DMS 273 (cell line): ENCODE results near the gene PMPCA.
"Not testable (repeated sequence)": the region's sequence is repeated elsewhere in the genome, so short reads cannot be mapped to it uniquely, and the experiment has no call there.

Source experiments
- DNase-seq: peaks from one replicate; lab custom pipeline; 2025; ENCODE audit not compliant: unreplicated experiment; lab: John Stamatoyannopoulos, UW

Gene PMPCA

DNA sequence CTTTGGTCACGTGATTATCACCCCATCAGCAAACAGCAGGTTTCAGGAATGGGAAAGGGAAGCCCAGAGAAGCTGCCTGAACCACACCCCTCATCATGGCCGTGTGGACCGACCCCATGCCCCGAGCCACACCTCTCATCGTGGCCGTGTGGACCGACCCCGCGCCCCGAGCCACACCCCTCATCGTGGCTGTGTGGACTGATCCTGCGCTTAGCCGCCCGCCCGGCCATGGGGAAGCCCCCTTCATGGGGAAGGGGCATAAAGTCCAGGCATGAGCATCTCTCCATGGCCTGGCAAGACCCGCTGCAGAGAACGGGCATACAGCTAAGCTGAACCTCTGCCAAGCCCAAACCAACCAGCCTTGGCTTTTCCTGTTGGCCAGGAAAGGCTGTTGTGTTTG, 16.9 kb upstream of the PMPCA start:
- DNase-seq = no peak

DNA sequence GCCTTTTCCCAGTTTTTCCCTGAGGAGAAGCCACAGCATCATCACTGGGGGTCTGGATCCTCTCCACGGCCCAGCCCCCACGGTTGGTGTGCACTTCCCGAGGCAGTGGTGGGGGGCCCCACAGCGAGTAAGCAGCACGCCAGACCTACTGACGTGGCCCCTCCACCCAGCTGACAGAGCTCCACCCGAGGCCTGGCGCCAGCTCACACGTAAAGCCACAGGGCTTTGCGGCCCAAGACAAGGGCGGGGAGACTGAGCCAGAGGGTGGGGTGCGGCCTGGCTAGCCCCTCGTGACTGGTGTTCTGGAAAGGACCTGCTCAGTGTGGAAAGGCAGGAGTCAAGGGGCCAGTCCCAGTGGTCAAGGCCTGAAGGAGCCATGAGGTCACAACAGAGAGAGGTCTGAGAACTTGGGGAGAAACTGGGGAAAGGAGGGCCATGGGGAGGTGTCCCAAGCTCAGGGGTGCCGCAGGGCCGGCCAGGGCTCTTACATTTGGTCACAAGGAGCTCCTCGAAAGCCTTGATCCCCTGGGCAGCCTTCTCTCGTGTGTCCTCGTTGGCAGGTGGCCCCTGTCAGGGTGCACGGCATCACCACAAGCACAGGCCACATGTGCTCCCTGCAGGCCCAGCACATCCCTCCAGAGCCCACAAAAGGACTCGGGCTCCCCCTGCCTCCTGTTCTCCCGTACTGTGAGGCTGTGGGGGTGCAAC, 16.0 kb upstream of the PMPCA start:
- DNase-seq = no peak

DNA sequence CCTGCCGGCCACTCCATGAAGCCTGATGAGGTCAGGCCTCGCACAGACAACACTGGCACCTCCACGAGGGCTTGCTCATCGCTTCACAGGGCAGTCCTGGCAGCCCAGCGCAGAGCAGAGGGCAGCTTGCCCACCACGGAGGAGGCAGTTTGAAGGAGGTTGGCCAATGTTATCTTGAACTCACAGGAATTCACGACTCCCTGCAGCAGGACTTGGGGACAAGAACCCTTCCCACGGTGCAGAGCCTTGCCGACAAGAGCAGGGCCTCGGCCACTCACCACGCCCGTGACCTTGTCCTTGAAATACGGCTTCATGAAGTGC, 15.5 kb upstream of the PMPCA start:
- no peak for DNase-seq

DNA sequence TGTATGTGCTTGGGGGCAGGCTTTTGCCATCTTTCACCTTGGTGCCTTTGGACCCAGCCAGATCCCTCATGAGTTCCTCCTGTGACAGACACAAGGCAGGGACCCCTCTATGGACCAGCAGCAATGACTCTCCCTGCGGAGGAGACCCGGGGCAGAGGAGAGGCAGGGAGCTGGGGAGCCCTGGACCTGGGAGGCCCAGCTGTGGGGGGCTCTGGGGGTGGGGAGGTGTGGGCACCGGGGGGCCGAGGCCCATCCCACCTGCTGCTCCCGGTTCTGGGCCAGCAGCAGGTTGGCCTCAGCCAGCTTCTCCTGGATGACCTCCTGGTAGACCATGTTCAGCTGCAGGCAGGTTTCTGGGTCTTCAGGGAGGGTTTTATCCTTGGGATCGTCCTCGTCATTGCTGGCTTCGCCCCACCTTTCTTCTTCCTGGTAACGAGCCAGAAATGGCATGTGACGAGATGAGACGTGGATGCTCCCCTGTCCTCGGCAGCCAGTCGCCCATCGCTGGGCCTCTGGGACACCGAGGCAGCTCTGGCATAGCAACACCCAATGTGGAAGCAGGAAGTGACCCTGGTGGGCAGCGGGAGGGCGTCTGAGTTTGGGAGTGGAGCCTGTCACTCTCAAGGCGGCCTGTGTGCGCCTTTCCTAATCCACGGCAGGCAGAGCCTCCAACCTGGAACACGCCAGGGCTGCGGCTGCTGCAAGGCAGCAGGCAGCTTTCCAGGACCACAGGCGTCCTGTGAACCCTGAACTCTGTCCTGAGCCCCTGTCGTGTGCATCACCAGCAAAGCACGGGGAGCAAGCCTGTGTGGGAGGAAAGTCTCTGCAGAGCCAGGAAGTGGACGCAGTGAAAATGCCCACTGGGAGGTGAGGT, 14.9 kb upstream of the PMPCA start:
- DNase-seq = no peak

DNA sequence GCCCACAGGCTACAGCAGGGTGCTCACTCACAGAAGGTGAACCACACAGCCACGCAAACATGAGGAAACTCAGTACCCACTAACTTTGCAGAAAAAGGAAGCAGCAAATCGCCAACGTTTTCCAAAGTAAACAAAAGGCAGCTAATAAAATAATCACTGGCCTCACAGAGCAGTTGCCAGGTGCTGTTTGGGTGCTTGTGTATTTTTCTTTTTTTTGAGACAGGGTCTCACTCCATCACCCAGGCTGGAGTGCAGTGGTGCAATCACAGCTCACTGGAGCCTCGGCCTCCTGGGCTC, 14.3 kb upstream of the PMPCA start:
- DNase-seq = no peak

DNA sequence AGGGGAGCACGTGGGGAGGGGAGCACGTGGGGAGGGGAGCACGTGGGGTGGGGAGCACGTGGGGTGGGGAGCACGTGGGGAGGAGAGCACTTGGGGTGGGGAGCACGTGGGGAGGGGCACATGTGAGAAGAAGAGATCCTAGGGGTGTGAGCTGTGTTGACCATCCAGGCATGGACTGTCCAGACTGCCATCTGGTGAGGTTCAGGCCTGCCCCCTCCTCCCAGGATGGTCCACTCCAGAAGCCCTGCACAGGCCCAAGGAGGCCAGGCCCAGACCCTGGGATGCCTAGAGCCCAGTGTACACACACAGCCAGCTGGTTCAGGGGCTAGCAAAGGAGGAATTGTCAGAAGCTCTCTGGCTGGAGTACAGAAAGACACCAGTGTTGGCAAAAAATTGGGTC, 12.8 kb upstream of the PMPCA start:
- DNase-seq = no peak

DNA sequence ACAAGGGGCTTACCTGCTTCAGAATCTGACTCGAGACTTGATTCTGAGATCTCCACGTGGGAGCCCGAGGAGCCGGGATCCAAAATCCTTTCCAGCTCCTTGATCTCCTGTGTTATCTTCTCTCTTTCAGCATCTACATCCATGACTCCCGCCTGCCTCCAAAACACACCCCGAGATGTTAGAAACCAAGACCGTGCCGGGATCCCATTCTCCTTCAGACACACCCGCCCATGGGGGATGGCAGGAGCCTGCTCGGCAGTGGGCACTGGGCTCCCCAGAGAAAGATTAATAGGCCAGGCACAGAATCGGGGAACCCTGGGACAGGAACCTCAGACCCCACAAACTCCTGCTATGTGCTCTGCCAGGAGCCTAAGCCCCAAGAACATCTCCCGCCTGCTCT, 12.2 kb upstream of the PMPCA start:
- no peak for DNase-seq

DNA sequence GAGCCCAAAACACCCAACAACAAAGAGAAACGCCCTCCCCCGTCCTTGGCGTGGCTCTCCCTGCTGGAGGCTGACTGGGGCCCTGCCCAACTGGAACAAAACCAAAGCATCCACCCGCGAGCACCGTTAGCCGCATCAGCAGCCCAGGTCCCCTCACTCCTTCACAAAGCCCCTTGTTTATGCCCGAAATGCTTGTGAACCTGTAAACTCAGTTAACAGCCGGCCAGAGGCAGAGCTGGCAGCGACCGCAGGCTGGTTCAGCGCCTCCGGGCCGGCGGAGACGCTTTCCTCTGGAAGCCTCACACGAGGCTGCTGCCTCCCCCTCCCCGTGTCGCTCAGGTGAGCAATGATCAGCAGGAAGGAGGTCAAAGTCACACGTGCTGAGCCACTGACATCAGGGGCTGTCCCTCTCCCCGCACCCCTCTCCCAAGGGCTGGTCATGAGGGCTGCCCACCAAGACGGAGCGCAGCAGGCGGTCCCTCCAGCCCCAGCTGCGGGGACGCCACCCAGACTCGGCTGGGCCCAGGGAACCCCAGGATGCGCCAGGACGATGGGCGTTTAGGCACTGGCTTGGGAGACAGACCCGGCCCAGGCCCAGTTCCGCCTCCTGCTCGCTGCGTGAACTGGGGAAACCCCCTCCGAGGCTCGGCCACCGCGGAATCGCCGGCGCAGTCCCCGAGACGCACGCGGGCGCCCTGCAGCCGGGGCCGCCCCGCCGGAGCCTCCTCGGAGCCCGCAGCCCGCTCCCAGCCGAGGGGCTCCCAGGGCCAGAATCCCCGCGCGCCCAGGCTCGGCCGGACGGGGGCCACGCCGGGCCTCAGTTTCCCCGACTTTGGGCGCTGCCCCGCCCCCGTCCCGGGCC, 11.1 kb upstream of the PMPCA start:
- DNase-seq = peak; percentile 69

DNA sequence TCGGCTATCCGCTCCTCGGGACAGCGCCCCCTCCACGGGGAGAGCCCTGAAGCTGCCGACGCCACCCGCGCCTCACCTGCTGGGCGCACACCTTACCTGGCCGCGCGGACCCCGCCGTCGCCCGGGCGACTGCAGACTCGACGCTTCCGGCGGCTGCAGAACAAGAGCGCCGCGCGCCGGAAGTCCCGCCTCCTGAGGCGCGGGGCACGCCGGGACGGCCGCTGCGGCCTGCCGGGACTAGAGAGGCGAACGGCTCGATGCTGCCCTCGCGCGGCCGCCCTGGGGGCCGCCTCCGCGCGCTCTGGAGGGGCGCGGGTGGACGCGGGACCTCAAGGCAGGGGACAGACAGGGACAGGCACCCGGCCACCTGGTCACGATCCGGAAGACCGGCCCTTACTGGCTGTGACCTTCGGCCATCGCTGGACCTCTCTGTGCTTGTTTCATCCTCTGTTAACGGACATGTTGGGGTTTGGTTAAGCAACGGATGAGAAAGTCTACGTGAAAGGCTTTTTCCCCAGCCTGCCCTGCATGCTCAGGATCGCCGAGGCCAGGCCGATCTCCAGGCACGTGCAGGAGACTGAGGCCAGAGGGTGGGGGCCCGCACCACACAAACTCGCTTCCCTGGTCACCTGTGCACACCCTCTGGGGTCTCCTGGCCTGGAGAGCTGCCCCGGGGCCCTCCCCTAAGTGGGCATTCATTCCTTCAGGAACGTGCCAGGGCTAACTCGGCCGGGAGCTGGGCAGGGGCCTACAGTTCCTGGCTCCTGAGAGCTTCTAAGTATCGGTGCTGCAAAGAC, 10.2 kb upstream of the PMPCA start, which contains the start of gene SNAPC4:
Gene SNAPC4 (minus strand): TSS at position 133 of the 797 bp plus-strand sequence. CDS start 1,742 bp downstream, outside the sequence.
- peak; percentile 95 for DNase-seq

DNA sequence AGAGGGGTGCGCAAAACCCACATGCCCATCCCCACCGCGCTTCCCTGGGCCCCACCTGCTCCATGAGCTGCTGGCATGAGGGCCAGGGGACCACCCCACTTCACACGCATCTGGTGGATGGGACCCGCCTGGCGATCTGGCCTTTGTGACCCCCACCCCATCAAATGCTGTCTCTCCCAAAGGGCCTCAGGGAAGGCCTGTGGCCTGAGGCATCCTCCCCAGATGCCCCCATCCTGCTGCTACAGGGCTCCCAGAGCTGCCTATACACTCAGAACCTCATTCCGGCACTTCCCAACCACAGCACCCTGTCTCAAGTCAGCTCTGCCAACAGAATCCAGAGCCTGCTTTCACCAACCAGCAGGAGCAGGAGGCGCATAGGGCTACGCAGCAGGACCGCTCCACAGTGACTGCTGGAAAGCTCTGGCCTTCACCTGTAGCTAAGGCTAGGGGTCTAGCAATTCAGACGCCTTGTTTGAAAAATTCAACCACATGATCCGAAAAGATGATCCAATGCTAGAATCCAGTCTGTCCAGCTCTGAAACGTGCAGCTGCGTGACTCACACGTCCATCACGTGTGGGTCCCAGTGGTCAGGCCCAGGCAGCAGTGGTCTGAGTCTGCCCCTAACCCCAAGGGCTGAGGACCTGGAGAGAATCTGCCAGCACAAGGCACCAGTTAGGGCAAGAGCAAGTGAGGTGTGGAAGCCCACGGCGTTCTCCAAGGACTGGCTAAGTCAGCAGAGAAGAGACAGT, 9.1 kb upstream of the PMPCA start:
- DNase-seq = no peak

DNA sequence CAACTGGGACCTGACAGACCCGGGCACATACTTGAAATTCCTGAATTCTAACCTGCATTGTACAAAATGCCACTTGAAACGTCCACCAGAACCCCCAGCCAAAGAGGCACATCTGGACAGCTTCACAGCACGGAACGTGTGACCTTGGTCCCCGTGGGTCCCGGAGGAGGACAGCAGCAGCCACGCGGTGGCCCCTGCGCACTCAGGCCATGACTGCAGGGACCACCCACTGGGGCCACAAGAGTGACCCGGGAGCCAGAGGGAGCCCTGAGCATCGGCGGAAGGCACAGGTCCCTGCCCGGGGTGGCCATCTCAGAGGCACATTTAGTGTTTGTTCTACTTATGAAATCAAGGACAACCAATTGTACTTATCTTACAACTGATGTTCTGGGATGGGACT, 8.4 kb upstream of the PMPCA start:
- no peak for DNase-seq

DNA sequence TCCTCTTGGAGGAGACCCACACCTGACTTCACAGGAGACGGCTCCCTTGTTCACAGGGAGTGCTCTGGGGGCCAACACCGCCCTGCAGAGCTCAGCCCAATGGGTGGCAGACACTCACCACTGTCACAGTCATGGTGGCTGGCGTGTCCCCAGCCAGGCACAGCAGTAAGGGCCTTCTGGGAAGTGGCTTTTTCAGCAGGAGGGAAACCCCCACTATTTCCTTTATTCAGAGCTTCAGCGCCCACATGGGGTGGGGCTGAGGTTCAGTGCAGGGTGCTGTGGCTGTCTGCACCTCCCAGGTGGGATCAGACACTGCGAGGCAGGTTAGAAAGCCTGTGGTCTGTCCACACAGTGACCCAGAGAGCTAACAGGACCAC, 6.9 kb upstream of the PMPCA start:
- no peak for DNase-seq

DNA sequence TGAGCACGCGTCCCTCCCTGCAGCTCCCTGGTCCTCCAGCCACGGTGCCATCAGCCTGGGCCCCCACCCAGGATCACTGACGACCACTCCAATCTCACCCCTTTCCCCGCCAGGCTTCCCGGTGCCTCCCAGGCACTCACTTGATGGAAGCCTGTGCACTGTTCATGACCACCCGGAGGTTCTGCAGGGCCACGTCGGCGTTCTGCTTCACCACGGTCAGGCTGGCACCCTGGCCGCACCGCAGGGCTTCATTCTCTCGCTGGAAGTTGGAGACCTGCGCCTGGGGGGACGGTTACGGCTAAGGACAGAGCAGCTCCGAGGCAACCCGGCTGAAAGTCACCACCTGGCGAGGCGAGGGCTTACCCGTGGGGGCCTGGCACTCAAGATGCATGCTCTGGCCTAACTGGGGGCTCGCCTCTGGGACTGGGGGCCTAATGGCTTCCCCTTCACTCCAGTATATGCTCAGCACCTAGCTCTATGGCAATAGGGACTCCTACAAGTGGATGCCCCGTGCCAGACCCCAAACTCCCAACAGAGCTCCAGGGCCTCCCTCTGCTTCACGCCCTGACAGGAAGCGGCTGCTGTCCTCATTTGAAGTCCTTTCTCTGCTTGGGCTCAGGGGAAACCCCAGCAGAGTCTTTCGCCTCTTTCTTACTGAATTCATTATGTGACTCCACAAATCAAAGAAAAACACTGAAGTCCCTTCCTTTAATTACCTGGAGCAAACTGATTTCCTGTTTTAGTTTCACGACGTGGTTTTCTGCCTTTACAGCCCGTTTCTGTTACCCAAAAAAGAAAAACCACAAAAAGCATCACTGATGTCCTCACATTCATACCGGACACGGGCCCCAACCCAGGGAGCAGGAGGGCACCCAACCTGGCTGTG, 6.3 kb upstream of the PMPCA start:
- DNase-seq = no peak

DNA sequence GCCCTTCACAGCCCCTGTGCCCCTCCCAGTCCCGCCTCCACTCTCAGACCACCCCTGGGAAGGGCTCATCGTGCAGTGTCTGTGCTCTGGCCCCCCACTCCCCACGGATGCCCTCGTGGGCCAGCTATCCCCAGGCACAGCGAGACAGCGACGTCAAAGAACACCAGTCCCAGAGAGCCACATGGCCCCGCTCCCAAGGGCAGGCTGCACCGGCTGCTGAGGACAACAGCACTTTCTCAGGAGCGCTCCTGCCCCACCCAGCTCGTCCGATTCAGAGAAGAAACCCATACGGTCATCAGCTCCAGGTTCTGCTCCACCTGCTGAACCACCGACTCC, 5.7 kb upstream of the PMPCA start:
- DNase-seq = no peak

DNA sequence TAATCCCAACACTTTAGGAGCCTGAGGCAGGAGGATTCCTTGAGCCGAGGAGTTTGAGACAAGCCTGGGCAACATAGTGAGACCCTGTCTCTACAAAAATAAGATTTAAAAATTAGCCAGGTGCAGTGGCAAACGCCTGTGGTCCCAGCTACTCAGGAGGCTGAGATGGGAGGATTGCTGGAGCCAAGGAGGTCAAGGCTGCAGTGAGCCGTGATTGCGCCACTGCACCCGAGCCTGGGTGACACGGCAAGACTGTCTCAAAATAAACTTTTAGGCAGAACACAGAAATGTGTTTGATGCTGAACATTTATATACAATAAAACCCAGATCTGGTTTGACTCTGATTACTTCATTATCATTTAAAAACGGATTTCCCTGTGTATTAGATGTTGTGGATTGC, 5.0 kb upstream of the PMPCA start:
- no peak for DNase-seq

DNA sequence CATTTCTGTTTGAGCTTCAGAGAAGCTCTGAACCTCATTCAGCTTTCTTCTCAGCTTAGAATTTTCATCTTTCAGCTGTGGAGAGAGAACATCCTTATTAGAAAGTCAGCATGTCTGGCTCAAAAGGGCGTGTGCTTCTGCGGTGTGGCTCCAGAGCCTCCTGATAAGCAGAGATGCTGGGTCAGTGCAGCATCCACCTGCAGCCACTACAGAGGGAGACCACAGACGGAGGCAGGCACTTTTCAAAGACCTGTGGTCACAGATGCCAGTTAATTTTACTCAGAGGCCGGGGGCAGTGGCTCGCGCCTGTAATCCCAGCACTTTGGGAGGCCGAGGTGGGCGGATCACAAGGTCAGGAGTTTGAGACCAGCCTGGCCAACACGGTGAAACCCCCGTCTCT, 4.6 kb upstream of the PMPCA start:
- not testable (repeated sequence) for DNase-seq

DNA sequence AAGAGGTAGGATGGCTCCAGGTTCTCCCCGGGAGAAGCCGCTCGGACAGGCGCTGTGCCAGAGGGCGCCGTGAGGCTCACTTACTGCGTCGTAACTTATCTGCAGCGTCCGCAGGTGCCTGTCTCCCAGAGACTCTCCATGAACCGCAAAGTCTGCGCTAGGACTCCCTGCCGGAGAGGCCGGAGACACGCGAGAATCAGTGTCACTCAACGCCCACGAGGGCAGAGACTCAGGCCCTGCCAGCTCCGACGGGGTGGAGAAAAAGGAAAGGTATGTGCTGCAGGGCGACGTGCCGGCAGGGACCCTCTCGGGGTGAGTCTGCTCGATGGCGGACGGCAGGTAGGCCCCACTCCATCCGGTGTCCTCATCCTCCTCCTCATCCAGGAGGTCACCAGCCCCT, 3.4 kb upstream of the PMPCA start:
- not testable (repeated sequence) for DNase-seq

DNA sequence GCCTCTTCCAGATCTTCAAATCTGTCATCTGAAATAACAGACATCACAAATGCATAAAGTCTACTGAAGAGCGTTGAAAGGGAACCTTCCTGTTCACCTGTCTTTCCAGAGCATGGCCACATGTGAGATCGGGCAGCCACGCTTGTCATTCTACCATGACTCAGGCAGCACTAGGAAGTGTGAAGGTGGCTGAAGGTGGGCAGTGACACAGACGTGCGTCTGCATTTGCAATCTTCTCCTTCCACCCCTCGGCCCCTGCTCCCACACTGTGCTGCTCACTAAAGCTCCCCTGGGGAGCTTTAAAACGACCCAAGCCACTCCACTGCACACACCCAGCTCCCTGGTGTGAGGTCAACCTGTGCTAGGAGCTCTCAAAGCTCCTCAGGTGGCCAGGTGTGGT, 2.5 kb upstream of the PMPCA start:
- DNase-seq = no peak
